HG03060 (cell line): ENCODE results near the gene ZSCAN22.
"Not testable (repeated sequence)": the region's sequence is repeated elsewhere in the genome, so short reads cannot be mapped to it uniquely, and the experiment has no call there.

Experiments used
- ATAC-seq: cut with Tn5 transposase; IDR thresholded peaks from one replicate; pipeline ENCODE4 v1.9.1; 2021; ENCODE audit warnings: low read depth, moderate number of reproducible peaks; ENCODE audit not compliant: unreplicated experiment

Gene ZSCAN22

DNA sequence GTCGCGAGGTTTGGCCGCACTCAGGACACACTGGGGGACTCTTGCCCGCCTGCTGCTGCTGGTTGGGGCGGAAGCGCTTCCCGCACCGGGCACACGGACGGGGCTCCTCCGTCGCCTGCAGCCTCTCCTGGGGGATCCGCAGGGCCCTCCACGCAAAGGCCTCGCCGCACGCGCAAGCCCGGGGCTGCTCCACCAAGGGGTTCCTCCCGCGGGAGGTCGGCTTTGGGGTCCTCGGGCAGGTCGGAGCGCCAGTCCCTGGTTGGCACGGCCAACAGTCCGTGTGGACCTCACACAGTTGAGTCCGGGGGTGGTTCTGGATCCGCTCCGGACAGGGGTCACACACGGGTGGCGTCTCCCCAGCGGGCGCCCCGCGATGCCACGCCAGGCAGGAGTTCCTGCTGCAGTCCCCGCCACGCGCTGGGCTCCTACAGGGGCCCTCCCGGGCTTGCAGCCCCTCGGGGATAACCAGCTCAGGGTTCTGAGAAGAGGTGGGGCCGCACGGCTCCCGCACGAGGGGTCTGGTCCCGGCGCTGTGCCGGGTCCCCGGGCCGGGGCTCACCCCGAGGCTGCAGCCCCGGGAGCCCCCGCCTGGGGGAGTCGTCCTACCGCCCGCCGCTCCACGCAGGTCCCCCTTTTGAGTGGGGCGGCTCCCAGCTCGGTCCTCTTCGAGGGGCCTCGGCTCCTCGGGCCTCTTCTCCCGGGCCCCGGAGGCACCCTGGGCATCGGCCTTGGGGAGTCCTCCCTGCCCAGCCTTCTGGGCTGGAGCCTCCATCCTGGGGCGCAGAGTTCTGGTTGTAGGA lies 42.0 kb downstream of the ZSCAN22 start:
- no peak for ATAC-seq

DNA sequence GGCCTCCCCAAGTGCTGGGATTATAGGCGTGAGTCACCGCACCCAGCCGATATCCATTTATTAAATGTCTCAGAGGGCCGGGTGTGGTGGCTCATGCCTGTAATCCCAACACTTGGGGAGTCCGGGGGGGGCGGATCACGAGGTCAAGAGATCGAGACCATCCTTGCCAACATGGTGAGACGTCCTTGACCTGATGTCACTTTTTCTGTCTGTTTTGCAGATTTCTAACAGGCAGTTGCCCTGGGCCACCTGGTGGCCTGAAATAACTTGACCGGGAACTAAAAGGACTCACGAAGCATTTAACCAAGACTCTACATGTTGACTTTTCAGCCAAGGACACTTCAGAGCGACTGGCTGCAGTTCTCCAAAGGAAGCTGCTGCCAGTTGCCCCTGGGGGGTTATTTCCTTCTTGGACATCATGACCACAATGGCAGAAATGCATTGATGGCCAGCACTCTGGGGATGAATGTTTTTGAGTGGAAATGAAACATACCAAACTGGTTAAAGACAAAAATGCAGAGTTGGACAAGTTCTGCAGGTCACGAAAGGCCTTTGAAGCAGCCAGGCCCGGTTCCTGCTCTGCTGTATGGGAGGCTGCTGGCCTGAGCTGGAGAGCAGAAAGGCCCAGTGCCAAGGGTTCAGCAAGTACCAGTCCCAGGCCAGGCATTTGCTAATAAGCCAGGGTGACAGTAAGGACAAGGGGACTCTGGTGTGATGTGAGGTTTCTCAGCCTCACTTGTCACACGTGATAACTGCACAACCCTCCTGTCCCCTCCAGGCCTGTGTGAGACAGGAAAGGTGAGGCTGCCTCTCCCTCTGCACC lies 45.7 kb downstream of the ZSCAN22 start:
- no peak for ATAC-seq

DNA sequence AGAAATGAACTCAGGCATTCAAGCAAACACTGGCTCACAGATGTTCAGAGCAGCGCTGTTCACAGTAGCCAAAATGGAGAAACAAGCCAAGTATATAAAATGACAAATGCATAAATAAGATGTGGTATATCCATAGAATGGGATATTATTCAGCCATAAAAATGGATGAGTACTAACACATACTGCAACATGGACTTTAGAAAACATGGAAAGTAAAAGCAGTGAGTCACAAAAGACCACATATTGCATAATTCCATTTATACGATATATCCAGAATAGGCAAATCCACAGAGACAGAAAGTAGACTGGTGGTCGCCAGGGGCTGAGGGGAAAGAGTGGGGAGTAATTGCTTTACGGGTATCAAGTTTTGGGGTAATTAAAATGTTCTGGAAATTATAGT lies 47.4 kb downstream of the ZSCAN22 start:
- ATAC-seq: no peak

DNA sequence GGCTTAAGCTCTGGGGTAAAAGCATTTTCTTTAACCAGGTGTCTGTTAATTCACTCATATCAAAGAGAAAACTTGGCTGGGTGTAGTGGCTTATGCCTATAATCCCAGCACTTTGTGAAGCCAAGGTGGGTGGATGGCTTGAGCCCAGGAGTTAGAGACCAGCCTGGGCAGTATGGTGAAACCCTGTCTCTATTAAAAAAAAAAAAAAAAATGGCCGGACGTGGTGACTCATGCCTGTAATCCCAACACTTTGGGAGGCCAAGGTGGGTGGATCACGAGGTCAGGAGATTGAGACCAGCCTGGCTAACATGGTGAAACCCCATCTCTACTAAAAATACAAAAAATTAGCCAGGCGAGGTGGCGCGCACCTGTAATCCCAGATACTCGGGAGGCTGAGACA lies 49.9 kb downstream of the ZSCAN22 start:
- ATAC-seq: not testable (repeated sequence)

DNA sequence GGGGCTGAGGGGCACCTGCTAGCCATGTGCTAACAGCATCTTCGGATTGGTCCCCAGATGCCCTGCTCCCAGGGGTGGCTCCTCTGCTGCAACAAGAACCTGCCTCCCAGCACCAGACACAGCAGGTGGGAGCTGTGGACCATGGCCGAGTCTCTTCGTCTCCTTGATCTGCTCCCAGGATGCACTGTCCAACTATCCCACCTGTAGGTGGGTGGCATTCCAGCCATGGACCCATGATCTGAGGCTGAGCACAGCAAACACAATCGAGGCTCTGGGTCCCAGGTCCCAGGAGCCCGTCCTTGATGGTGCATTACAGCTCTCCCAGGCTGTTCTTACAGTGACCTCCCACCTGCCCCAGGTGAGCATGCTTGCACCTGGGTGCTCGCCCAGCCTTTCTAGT lies 52.5 kb downstream of the ZSCAN22 start:
- no peak for ATAC-seq

DNA sequence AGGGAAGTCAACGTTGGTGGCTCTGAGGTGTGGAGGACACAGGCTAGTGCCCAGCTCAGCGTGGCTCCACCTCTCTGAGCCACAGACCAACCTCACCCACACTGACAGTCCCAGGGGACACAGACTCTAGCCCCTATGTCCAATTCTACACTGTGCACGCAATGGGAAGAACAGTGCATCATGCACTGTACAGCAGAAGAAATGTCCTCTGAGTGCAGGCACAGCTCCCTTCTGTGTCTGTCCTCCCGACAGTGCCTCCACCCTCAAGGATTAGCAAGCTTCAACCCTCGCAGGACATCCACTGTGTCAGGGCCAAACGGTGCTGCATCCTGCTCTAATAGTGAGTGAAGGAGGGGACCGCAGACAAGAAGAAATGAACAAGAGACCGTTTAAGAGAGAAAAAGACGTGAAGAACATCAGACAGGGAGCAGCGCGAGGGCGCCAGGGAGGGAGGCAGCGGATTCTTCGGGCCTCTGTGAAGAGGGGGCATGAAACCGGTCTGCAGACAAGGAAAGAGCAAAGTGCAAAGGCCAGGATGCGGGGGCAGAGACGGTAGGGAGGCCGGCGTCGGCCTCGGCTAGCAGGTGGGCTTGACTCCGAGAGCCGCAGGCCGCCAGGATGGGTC lies 53.4 kb downstream of the ZSCAN22 start:
- ATAC-seq: no peak

DNA sequence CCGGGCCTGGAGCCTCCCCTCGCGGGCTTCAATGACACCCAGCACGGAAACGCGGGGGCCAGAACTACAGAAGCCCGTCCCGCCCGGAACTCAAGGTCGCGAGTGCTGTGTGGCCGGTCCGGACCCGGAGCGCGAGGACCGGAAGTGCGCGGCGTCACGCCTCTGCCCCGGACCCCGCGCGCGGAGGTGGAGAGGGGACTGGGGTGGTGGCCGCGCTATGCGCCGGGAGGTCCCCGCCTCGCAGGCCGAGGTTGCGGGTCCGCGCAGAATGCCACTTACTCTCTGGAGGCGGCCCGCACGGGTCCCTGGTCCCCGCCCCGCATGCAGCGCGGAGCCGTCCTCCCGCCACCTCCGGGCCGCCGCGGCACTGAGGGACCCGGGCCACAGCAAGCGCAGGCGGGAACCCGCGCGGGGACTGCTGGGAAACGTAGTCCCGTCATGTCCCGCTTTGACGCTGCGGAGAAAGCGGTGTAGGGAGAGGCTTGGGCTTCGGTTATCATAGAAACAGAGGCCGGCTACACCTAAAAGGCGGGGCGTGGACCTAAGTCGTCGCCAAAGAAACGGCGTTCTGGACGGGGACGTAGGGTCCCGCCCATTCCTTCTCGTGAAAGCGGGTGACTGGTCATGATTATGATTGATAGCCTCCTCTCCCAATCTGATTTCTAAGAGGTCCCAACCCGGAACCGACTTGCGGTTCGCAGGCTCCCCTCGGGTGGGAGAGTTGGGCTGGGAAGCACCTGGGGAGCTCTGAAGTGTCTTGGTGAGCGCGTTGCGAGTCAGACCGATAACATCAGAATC lies 54.1 kb downstream of the ZSCAN22 start, which contains the start of gene ZNF837:
Gene ZNF837, minus strand, starts transcription at position 369 of the 798 bp plus-strand sequence. CDS start 11,698 bp downstream, outside the sequence.
- peak; percentile 70 for ATAC-seq

DNA sequence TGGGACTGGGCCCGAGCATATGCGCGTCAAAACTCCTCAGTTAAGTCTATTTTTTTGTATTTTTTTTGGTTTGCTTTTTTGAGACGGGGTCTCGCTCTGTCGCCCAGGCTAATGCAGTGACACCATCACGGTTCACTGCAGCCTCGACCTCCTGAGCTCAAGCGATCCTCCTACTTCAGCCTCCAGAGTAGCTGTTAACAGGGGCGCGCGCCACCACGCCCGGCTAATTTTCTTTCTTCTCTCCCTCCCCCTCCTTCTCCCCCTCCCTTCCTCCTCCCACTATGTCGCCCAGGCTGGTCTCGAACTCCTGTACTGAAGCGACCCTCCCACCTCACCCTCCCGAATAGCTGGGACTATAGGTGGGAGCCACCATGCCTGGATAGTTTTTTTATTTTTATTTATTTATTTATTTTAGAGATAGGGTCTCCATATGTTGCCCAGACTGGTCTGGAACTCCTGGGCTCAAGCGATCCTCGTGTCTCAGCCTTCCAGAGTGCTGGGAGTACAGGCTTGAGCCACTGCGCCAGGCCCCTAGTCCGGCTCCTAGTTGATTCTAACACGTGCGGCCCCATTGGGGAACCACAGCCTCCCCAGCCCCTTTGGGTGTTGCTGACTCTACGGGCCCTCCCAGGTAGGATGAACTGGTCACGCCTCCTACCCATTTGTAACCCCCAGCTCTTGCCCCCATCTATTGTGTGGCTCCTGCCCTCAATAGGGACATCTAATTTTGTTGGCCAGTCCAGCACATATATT lies 54.8 kb downstream of the ZSCAN22 start:
- ATAC-seq: no peak

DNA sequence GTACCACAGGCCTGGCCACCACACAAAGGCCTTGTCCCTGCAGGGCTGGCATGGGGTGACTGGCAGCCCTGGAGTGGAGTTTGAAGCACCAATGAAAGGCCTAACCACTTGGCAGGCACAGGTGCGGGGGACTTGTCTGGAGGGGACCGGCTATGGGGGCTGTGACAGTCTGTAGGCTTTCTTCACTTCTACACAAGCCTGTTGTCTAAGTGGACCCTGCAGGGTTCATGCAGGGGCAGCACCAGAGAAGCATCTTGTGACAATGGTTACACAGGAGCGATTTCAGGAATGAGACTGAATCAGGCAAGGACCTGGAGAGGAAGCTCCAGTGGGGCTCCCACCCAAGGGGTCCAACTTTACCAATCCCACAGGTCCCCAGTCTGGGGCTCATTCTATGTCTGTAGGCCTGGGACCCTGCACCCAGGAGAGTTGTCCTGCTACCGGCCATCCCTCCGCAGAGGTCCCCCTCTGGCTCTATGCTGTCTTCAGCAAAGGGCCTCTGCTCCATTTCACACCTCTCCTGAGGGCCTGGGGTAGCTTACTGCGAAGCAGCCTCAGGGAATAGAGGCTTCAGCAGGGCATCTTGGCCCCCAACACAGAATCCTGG lies 56.3 kb downstream of the ZSCAN22 start:
- no peak for ATAC-seq

DNA sequence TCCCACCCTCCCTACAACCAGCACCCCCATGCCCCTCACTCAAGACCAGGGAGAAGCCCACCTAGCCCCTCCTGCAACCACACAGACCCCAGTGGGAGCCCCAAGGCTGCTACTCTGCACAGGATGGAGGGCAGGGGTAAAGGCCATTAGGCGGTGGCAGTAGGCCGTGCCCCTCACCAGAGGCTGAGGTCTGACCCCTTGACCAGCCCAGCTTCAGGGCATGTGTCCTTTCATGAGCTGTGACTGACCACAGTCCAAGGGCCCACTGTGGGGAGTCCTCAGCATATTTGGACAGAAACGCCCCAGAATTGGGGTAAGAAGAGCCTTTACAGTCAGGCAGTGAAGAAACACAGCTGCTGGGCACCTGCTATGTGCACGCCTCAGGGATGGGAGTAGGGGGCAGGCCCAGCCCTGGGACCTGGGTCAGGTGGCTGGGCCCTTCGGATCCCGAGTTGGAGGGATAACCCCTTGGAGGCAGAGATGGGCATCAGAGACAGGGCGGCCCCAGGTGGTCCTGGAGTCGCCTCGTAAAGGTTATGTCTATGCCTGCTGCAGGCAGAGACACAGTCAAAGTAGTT lies 58.6 kb downstream of the ZSCAN22 start:
- ATAC-seq: no peak

DNA sequence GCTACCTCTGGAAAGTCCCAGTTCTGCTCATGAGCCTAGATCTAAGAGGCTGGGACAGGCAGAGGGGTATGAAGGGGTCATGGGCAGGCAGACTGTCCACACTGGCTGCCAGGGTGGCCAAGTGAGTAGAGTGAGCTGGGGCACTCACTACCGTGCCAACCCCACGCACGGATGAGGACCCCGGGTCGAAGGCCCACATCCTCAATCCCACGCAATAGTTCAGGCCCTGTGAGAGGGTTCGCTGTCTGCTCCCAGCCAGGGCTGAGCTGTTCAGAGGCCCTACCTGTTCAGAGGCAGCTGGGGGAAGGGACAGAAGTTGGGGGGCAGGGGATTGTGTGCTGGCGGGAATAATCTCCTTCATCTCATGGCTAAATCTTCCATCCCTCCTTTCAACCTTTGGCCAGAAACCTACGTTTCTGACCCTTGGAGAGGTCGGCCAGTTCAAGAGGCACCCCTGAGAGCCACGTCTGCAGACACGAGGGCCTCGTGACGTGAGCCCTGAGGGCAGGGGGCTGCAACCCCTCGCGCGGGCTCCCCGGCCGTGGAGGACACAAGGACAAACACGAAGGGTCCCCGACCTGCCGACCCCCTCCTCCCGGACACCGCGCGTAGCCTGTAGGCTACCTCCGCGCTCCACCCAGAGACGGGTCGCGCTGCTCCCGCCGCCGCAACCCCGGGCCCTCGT lies 59.2 kb downstream of the ZSCAN22 start:
- no peak for ATAC-seq

DNA sequence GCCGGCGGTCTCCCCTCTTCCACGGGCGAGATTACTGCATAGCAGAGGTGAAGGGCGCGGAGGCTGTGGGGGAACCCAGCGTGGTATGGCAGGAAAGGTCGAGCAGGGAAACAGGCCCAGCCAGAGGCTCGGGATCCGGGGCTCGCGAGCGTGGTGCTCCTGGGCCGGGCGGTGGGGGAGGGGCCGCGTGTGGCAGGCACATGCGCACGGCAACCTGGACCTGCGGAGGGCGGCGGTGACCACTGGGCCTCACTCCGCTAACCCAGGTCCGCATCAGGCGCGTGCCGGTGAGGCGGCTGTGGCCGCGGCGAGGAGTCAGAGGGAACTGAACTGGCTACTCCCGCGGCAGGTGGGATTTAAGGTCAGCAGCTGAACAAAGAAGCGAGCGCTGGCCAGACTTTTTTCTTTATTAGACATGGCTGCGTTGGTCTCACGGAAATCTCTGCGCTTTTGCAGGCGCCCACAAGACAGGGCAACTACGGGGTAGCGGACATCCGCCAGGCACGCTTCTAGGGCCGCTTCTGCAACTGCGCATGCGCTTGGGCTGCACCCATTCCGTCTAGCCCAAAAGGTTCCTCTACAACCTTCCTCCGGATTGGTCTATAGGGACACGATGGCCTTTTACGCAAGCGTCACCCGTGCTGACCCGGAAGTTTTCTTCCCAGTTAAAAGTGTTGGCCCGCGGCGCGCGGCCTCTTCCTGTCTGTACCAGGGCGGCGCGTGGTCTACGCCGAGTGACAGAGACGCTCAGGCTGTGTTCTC lies 60.0 kb downstream of the ZSCAN22 start, which contains the start of gene RPS5:
Gene RPS5, plus strand, starts transcription at position 694 of the 762 bp plus-strand sequence. CDS start 869 bp downstream, outside the sequence.
- peak; percentile 69 for ATAC-seq

DNA sequence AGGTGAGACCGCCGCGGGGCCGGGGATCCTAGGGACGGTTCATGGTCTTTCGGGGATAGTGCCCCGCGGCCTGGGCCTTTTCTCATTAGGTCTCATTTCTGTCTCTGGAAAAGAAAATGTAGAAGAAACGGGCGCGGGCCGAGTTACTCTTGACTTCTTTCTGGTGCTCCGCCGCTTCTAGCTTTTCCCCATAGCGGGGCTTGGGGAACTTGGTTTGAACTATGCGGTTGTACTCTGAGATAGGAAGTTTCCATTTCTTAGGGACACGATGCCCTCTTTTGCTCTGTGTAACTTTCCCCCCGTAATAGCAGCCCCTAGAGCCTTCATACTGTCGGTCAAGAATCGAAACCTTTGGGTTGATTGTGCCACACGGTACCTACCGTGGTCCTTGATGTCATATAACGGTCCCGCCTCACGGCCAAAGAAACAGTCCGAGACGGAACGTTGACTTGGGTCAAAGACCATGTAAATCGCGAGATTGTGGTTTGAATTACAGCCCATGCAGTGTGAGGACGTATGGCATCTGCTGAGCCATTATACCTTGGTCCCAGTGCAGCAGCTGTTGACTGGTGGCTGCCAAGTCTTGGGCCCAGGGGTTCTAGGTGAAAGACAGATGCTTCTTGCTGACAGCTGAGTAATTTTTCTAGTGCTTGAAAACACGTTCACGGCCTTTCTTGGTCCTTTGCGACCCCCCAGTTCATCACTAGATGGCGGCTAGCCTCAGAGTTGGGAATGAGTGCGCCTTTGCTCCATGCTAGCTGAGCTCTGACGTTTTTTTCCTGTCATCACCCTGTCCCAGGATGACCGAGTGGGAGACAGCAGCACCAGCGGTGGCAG lies 60.8 kb downstream of the ZSCAN22 start:
- ATAC-seq: no peak

DNA sequence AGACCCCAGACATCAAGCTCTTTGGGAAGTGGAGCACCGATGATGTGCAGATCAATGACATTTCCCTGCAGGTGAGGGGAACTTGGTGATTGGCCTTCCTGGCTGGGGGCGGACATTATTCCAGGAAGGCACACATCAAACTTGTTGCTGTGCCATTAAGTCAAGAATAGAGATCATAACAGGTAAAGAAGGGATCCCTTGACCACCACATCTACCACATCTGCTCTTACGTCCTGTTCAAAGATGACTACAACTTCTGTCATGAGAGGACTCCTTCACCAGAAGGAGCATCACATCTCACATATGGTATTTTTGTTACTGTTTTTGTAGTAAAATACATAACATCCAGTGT lies 61.4 kb downstream of the ZSCAN22 start:
- ATAC-seq: no peak
